GM12891 (cell line): ENCODE measurements around the gene NBEA.

ENCODE experiments used
- POLR2A ChIP-seq: IDR thresholded peaks from 2 replicates; pipeline ENCODE4 v1.6.1; 2011; ENCODE audit warnings: low read depth, low read length, control low read depth
- POLR2AphosphoS5 ChIP-seq: IDR thresholded peaks from 2 replicates; pipeline ENCODE4 v1.6.1; 2011; ENCODE audit warnings: low read depth, low read length, control low read depth
- POU2F2 ChIP-seq: IDR thresholded peaks from 2 replicates; pipeline ENCODE4 v1.6.1; 2011; ENCODE audit warnings: low read depth, mild to moderate bottlenecking, control low read depth, low read length, moderate library complexity
- SPI1 ChIP-seq: IDR thresholded peaks from 2 replicates; pipeline ENCODE4 v1.6.1; 2011; ENCODE audit warnings: low read depth, low read length, control low read depth
- TAF1 ChIP-seq: IDR thresholded peaks from 2 replicates; pipeline ENCODE4 v1.6.1; 2011; ENCODE audit warnings: low read depth, low read length, control low read depth

DNA sequence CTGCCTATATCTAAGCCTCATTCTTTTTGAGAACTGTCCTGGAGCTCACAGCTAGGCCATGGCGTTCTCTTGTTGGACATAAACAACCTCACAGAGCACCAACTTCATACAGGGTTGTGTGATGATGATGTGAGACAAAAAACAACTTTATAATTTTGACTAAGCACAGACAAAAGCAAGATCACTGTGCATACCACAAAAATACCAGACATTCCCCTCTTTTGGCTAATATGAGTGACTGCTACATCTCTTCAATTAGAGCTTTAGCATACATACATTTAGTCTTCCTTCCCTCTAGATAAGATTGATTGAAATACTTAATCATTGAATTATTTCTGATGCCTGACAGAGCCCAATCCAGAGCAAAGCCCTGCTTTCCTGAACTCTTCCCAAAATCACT is 526.1 kb downstream of the NBEA start:
- TF ChIP-seq POLR2A (no peak), TAF1 (no peak), POLR2AphosphoS5 (no peak), SPI1 (no peak), POU2F2 (no peak)
